ENCODE results near the gene OPRL1. TPM values are rescaled to one million over a fixed set of nuclear protein-coding genes. Genes with fewer than 3 reads are reported as not detected.

OPRL1 gene
- total and polyA plus RNA-seq, 2 of the 8 experiments (the other 6 are each of a cell fraction or from before 2014, with no cell fraction given) = 0.63 to 0.98 TPM

DNA sequence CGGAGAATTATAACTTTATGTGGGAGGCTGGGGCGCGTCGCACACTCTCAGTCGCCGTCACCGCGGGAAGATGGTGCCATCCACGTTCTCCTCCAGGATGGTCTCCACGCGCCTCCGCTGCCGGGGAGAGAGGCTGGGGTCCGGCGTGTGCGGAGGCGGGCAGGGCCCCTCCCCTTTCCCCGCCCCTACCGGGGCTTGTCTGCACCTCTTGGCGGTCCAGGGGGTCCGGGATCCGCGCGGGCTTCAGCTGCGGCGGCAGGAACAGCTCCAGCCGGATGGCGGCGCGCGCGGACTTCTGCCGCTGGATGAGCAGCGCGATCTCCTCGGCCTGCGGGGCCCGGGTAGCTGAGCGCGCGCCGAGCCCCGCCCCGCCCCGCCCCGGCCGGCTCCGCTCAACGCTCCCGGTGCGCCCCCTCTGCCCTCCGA is 3.5 kb downstream of the OPRL1 start:
- H3K23ac ChIP-seq (ENCODE audit: insufficient read length) = no peak overlapping the region
- peaks cover 6 to 55% (median 42%) of the 10 kb centered on the region in 4 experiments for H3K27me3 ChIP-seq (replicated peaks in 1 of 4; ENCODE audit: control insufficient read depth in 3 of 4, extremely low read depth in 1 of 4, insufficient read depth in 3 of 4, low read length in 3 of 4)
- no peak overlapping the region for H3K4ac ChIP-seq (replicated peaks; ENCODE audit: insufficient read length, low read depth, low read length)
- H3K27ac ChIP-seq (ENCODE audit: low read depth, low read length) = no peak overlapping the region
- no peak overlapping the region for H2AFZ ChIP-seq (ENCODE audit: low read length)
- 13% methylated on average over 7 of the region's 52 CpGs; no CpG with 5 or more reads in 1 of the 2 experiments for WGBS, 2 experiments (ENCODE audit: extremely low coverage in 1 of 2, insufficient coverage in 1 of 2, insufficient read length in 1 of 2, insufficient replicate concordance in 2 of 2, low coverage in 1 of 2, low lambda C conversion rate in 2 of 2, missing lambda C conversion rate in 1 of 2)
- H3K14ac ChIP-seq (ENCODE audit: insufficient read length) = no peak overlapping the region
- H4K5ac ChIP-seq (ENCODE audit: insufficient read length, low read depth, low read length) = peak overlapping the region; percentile 9
- H3K79me2 ChIP-seq (ENCODE audit: control insufficient read depth in 1 of 2, insufficient read depth in 2 of 2, low read length in 2 of 2) = no peaks in the 10 kb centered on the region
- peak in 1 of 2 experiments; percentile 87 for DNase-seq (ENCODE audit: low read depth in 1 of 2, low spot score in 2 of 2)
- 0 out of 2 replicates have a peak overlapping the region, but pooled peaks have one; percentile 29 for H2BK15ac ChIP-seq (ENCODE audit: low read length)
- no peak overlapping the region for H2AK5ac ChIP-seq (ENCODE audit: low read depth, low read length)
- peak overlapping the region; percentile 88 to 98 for H3K4me2 ChIP-seq (ENCODE audit: insufficient read depth in 1 of 2, low read depth in 2 of 2, low read length in 2 of 2)
- H4K20me1 ChIP-seq (replicated peaks in 1 of 2; ENCODE audit: control insufficient read depth in 1 of 2, insufficient read depth in 2 of 2, low read length in 2 of 2) = peaks cover 0 to 1% of the 10 kb centered on the region in 2 experiments
- peak overlapping the region; percentile 68; the same call in 1 of the 2 replicates for H2BK12ac ChIP-seq (ENCODE audit: low read depth, low read length)
- H3K36me3 ChIP-seq (ENCODE audit: control insufficient read depth in 2 of 4, insufficient read depth in 4 of 4, low read length in 3 of 4) = no peaks in the 10 kb centered on the region
- no peak overlapping the region; the same call in 1 of the 2 replicates for H2BK5ac ChIP-seq (ENCODE audit: low read depth, low read length)
- H3K56ac ChIP-seq (replicated peaks; ENCODE audit: insufficient read length, low read depth, low read length) = no peak overlapping the region
- peak overlapping the region; percentile 42 to 73 (median 52); a peak in 7 of 8 replicates for H3K4me3 ChIP-seq (ENCODE audit: extremely low read depth in 1 of 4, insufficient read depth in 2 of 4, low read depth in 3 of 4, low read length in 4 of 4)
- no peak for FAIRE-seq
- H4K8ac ChIP-seq (ENCODE audit: extremely low read depth, insufficient read depth, low read length) = peak overlapping the region; percentile 63; the same call in 1 of the 2 replicates
- no peak overlapping the region for H3K9ac ChIP-seq (replicated peaks in 1 of 4; ENCODE audit: extremely low read depth in 1 of 4, low read depth in 3 of 4, low read length in 3 of 4)
- no peak overlapping the region for H2BK120ac ChIP-seq (replicated peaks; ENCODE audit: low read depth, low read length)
- peaks cover 22% of the 10 kb centered on the region; the same call in 1 of the 2 replicates for H3K23me2 ChIP-seq (ENCODE audit: low read depth, low read length)
- H2BK20ac ChIP-seq (ENCODE audit: low read length) = no peak overlapping the region
- ChIA-PET CTCF (ENCODE audit: partially characterized antibody) (interaction anchor here (0.7 to 13.0 kb wide), 15 partner anchors 10 to 320 kb away, joined by 3 to 144 read pairs (median 4); partner anchors contain the start of genes SOX18 and TCEA2), POLR2A (ENCODE audit: partially characterized antibody) (interaction anchor here (0.6 to 1.4 kb wide), 3 partner anchors 10 to 16 kb away, joined by 3 to 6 read pairs (median 5); no protein-coding TSS in a partner anchor)
- H3K79me1 ChIP-seq (ENCODE audit: low read depth, low read length) = no peaks in the 10 kb centered on the region
- H4K91ac ChIP-seq (replicated peaks; ENCODE audit: insufficient read length, low read length) = no peak overlapping the region
- H3K4me1 ChIP-seq (replicated peaks in 1 of 4; ENCODE audit: control insufficient read depth in 3 of 4, insufficient read depth in 4 of 4, low read length in 3 of 4) = peaks cover 0 to 33% (median 19%) of the 10 kb centered on the region in 4 experiments; a peak in 6 of 7 replicates
- no peaks in the 10 kb centered on the region for H3K9me3 ChIP-seq (ENCODE audit: insufficient read depth in 2 of 2, low read depth in 1 of 2, low read length in 1 of 2)
- peak overlapping the region; percentile 32; the same call in 1 of the 2 replicates for H3K18ac ChIP-seq (ENCODE audit: extremely low read depth, low read length)
- TF ChIP-seq RAD21 (IDR thresholded peaks at IDR 0.05 in 1 of 2, conservative IDR thresholded peaks at IDR 0.05 in 1 of 2; ENCODE audit: low read depth in 2 of 2, low read length in 2 of 2) = peak; percentile 68 to 77
- peak in 1 of 2 experiments; percentile 20; a peak in 1 of 4 replicates for TF ChIP-seq HDAC2 (IDR thresholded peaks at IDR 0.05; ENCODE audit: borderline replicate concordance in 1 of 2, low read depth in 2 of 2, low read length in 2 of 2)
- TF ChIP-seq TAF1 (IDR thresholded peaks at IDR 0.05; ENCODE audit: low read depth, low read length) = no peak
- TF ChIP-seq SUZ12 (IDR thresholded peaks at IDR 0.05; ENCODE audit: low read length) = no peak
- TF ChIP-seq TCF12 (IDR thresholded peaks at IDR 0.05; ENCODE audit: low read depth, low read length) = 0 out of 2 replicates have a peak, but pooled peaks have one; percentile 30
- TF ChIP-seq, protein P1, sequence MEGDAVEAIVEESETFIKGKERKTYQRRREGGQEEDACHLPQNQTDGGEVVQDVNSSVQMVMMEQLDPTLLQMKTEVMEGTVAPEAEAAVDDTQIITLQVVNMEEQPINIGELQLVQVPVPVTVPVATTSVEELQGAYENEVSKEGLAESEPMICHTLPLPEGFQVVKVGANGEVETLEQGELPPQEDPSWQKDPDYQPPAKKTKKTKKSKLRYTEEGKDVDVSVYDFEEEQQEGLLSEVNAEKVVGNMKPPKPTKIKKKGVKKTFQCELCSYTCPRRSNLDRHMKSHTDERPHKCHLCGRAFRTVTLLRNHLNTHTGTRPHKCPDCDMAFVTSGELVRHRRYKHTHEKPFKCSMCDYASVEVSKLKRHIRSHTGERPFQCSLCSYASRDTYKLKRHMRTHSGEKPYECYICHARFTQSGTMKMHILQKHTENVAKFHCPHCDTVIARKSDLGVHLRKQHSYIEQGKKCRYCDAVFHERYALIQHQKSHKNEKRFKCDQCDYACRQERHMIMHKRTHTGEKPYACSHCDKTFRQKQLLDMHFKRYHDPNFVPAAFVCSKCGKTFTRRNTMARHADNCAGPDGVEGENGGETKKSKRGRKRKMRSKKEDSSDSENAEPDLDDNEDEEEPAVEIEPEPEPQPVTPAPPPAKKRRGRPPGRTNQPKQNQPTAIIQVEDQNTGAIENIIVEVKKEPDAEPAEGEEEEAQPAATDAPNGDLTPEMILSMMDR (IDR thresholded peaks at IDR 0.05; ENCODE audit: control extremely low read depth in 1 of 3, insufficient read depth in 1 of 3, low read depth in 1 of 3, low read length in 3 of 3) = peak; percentile 51 to 75 (median 70)
- TF ChIP-seq SP4 (IDR thresholded peaks at IDR 0.05; ENCODE audit: low read length) = 0 out of 2 replicates have a peak, but pooled peaks have one; percentile 3
- peak; percentile 8 for TF ChIP-seq ASH2L (IDR thresholded peaks at IDR 0.05; ENCODE audit: low read length)
- no peak for TF ChIP-seq CEBPB (IDR thresholded peaks at IDR 0.05; ENCODE audit: low read depth, low read length)
- TF ChIP-seq BCL11A (IDR thresholded peaks at IDR 0.05; ENCODE audit: low read depth in 2 of 2, low read length in 2 of 2) = no peak
